Transverse colon (tissue), 4 donors: ENCODE measurements around the gene ZNF581. TPM values are rescaled to one million over a fixed set of nuclear protein-coding genes. Genes with fewer than 3 reads are reported as not detected.
A peak's percentile ranks its signal among the peaks of the same experiment; 100 is the strongest.

ENCODE experiments used
- DNase-seq: peaks from one replicate; pipeline ENCODE4 v3.0.0-alpha.2; 2019
- H3K27ac ChIP-seq, 4 donors: fragments of 200-600 bp; sonication (generic); 2 replicates each; pipeline ENCODE4 v1.5.1; 2016 to 2018; ENCODE audit warnings: inconsistent platforms in 4 of 4
- H3K27me3 ChIP-seq: fragments of 200-600 bp; sonication (generic); 2 replicates; pipeline ENCODE4 v1.5.1; 2017; ENCODE audit warnings: inconsistent platforms
- H3K36me3 ChIP-seq, 4 donors: fragments of 200-600 bp; sonication (generic); 2 replicates each; pipeline ENCODE4 v1.5.1; 2017 to 2019; ENCODE audit warnings: inconsistent platforms in 4 of 4
- H3K4me1 ChIP-seq, 4 donors: fragments of 200-600 bp; sonication (generic); 2 replicates each; pipeline ENCODE4 v1.5.1; 2017 to 2020; ENCODE audit warnings: inconsistent platforms in 4 of 4
- H3K4me3 ChIP-seq, 4 donors: fragments of 200-600 bp; sonication (generic); 1 replicate in 1 of 4; 2 replicates in 3 of 4; pipeline versions ENCODE4 v1.5.1 to v1.6.1; 2017 to 2019; ENCODE audit warnings: inconsistent platforms in 4 of 4
- H3K9me3 ChIP-seq, 2 donors: fragments of 200-600 bp; sonication (generic); 2 replicates each; pipeline ENCODE4 v1.5.1; 2017 to 2019; ENCODE audit warnings: inconsistent platforms in 2 of 2
- CTCF ChIP-seq, 5 experiments: fragments of 200-600 bp in 3 of 5; fragments of 450-650 bp in 2 of 5; sonication (generic) in 3 of 5; IDR thresholded peaks; 1 replicate in 2 of 5; 2 replicates in 3 of 5; pipeline ENCODE4 v1.5.1; 2016 to 2017; ENCODE audit warnings: antibody characterized with exemption in 5 of 5, inconsistent platforms in 3 of 5, mild to moderate bottlenecking in 2 of 5, moderate library complexity in 1 of 5
- EP300 ChIP-seq: sonication (generic); formaldehyde crosslinking; IDR thresholded peaks from one replicate; pipeline ENCODE4 v1.6.1; 2017; ENCODE audit warnings: antibody characterized with exemption, low read depth
- POLR2A ChIP-seq: fragments of 450-650 bp; IDR thresholded peaks from one replicate; pipeline ENCODE4 v1.6.1; 2016; ENCODE audit warnings: antibody characterized with exemption, mild to moderate bottlenecking, moderate library complexity
- POLR2AphosphoS5 ChIP-seq, 3 donors: sonication (generic); formaldehyde crosslinking; IDR thresholded peaks; one replicate each; pipeline ENCODE4 v1.6.1; 2016; ENCODE audit warnings: antibody characterized with exemption in 3 of 3
- WGBS, 2 donors: methylation state at CpG; one replicate each; pipeline ENCODE4 v1.1.5; 2018; ENCODE audit warnings: low coverage in 1 of 2; 5-methylcytosine and 5-hydroxymethylcytosine counted together
- in situ Hi-C, 4 donors: fragments of 200-750 bp; cut with MboI; loops; one replicate each; pipeline versions ENCODE4 v1.15.0 to v1.15.1; 2017; ENCODE audit warnings: low sequenced_read_pairs in 3 of 4, low pct_ligation_motif_present in 1 of 4, low pct_unique_long_range_greater_than_20kb in 1 of 4
- intact Hi-C: fragments of 100-400 bp; cut with DNase I; formaldehyde crosslinking; loops from one replicate; pipeline ENCODE4 v1.15.1; 2023; ENCODE audit warnings: low total_unique reads
- total RNA-seq, 4 donors: library from RNA; depleted of rRNA; stranded (reverse); fragments of >200 nt; gene quantifications; one replicate each; pipeline ENCODE4 v1.1.0, GENCODE V29; 2016

Gene ZNF581
- total RNA-seq, 4 donors from 2014 or later = 4.1 to 19.7 (median 10.0) TPM

GRCh38 chr19:55622242-55622969, 21.0 kb upstream of the ZNF581 start:
- H3K4me1 ChIP-seq = peaks cover 0 to 14% (median 6%) of the 10 kb centered on the region in 4 donors
- in situ Hi-C loops = loop anchor here in 1 of 4 donors (10.0 kb wide), 1 partner anchor 108 kb away; no protein-coding TSS in a partner anchor
- peaks cover 0 to 8% (median 3%) of the 10 kb centered on the region in 4 donors for H3K36me3 ChIP-seq
- H3K27me3 ChIP-seq = no peaks in the 10 kb centered on the region
- H3K27ac ChIP-seq = no peak overlapping the region
- no peak for DNase-seq
- TF ChIP-seq CTCF (IDR thresholded peaks at IDR 0.05) = no peak
- no peak for TF ChIP-seq POLR2A
- no peak for TF ChIP-seq POLR2AphosphoS5 (IDR thresholded peaks at IDR 0.05)
- TF ChIP-seq EP300 = no peak
- H3K4me3 ChIP-seq = no peak overlapping the region
- intact Hi-C loops = no loop called here
- 90 to 91% methylated on average over 4 to 40 of the region's 40 CpGs for WGBS, 2 donors
- no peaks in the 10 kb centered on the region for H3K9me3 ChIP-seq

- no peaks in the 10 kb centered on the region for H3K27me3 ChIP-seq
- H3K27ac ChIP-seq = peak overlapping the region in 1 of 4 donors; percentile 96
- TF ChIP-seq EP300 (no peak), POLR2AphosphoS5 (IDR thresholded peaks at IDR 0.05) (no peak), CTCF (IDR thresholded peaks at IDR 0.05) (no peak), POLR2A (no peak)
- DNase-seq = no peak
- H3K4me3 ChIP-seq = no peak overlapping the region
- no peaks in the 10 kb centered on the region for H3K9me3 ChIP-seq
- H3K36me3 ChIP-seq = peaks cover 0 to 5% (median 1%) of the 10 kb centered on the region in 4 donors
- peaks cover 0 to 14% (median 6%) of the 10 kb centered on the region in 4 donors for H3K4me1 ChIP-seq
- in situ Hi-C loops (loop anchor here in 1 of 4 donors (10.0 kb wide), 1 partner anchor 108 kb away; no protein-coding TSS in a partner anchor), intact Hi-C loops (no loop called here)
- WGBS, 2 donors = 96% methylated on average over 7 of the region's 7 CpGs; no CpG with 5 or more reads in 1 of the 2 donors
These were observed 20.3 kb upstream of the ZNF581 start for GRCh38 chr19:55623130-55623529.

GRCh38 chr19:55623561-55623960, 19.9 kb upstream of the ZNF581 start:
- intact Hi-C loops (no loop called here), in situ Hi-C loops (loop anchor here in 1 of 4 donors (10.0 kb wide), 1 partner anchor 109 kb away; no protein-coding TSS in a partner anchor)
- H3K27ac ChIP-seq = peak overlapping the region in 3 of 4 donors; percentile 92 to 98 (median 96)
- peaks cover 0 to 14% (median 6%) of the 10 kb centered on the region in 4 donors for H3K4me1 ChIP-seq
- TF ChIP-seq EP300 (no peak), POLR2AphosphoS5 (IDR thresholded peaks at IDR 0.05) (no peak), CTCF (IDR thresholded peaks at IDR 0.05) (no peak), POLR2A (no peak)
- H3K4me3 ChIP-seq = peak overlapping the region in 1 of 4 donors; percentile 74
- no peak for DNase-seq
- H3K9me3 ChIP-seq = no peaks in the 10 kb centered on the region
- H3K27me3 ChIP-seq = no peaks in the 10 kb centered on the region
- H3K36me3 ChIP-seq = peaks cover 0 to 5% (median 1%) of the 10 kb centered on the region in 4 donors
- WGBS, 2 donors = 31 to 56% methylated on average over 5 to 7 of the region's 7 CpGs

- 3% methylated on average over 30 of the region's 56 CpGs; no CpG with 5 or more reads in 1 of the 2 donors for WGBS, 2 donors
- in situ Hi-C loops (loop anchor here in 1 of 4 donors (10.0 kb wide), 1 partner anchor 110 kb away; no protein-coding TSS in a partner anchor), intact Hi-C loops (no loop called here)
- peak within 1 kb of the TSS; percentile 90 to 98 (median 94) for H3K27ac ChIP-seq
- DNase-seq = peak; percentile 95
- peaks cover 0 to 14% (median 6%) of the 10 kb centered on the region in 4 donors for H3K4me1 ChIP-seq
- H3K4me3 ChIP-seq = peak within 1 kb of the TSS; percentile 42 to 74 (median 61)
- peaks cover 0 to 5% (median 1%) of the 10 kb centered on the region in 4 donors for H3K36me3 ChIP-seq
- H3K27me3 ChIP-seq = no peaks in the 10 kb centered on the region
- peak; percentile 77 for TF ChIP-seq POLR2A
- TF ChIP-seq EP300 = no peak
- TF ChIP-seq CTCF (IDR thresholded peaks at IDR 0.05) = no peak
- peak; percentile 63 to 76 (median 71) for TF ChIP-seq POLR2AphosphoS5 (IDR thresholded peaks at IDR 0.05)
- H3K9me3 ChIP-seq = no peaks in the 10 kb centered on the region
These were observed 19.1 kb upstream of the ZNF581 start, which contains the start of gene ZNF784 for GRCh38 chr19:55624109-55625003. Gene ZNF784, minus strand, starts transcription at chr19:55624566. Its CDS starts 5 bp downstream, at chr19:55624561.
